ENCODE data around the gene PDLIM1. TPM values are rescaled to one million over a fixed set of nuclear protein-coding genes. Genes with fewer than 3 reads are reported as not detected.

Gene PDLIM1
- total RNA-seq, 1 experiment from 2014 or later: 115 TPM

DNA sequence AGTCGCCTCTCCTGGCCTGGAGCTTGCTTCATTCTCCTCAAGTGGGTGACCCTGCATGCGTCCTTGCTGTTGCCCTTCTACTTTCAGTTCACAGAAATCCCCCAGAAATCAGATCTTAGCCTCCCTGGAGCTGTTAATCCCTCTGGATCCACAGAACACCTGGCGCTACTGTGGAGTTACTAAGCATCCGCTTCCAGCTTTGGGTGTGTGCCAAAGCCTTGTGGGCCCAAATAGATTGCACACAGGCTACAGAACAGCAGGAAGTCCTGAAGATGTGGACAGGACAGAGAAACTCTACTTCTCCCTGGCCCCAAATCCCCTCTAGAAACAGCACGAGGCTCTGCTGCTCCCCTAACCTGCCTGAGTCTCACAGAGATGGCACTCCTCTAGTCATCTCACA, 36.6 kb upstream of the PDLIM1 start:
- H4K5ac ChIP-seq (ENCODE audit: insufficient read length, low read depth, low read length): no peak overlapping the region
- no peaks in the 10 kb centered on the region for H3K4me1 ChIP-seq (ENCODE audit: insufficient read depth, low read length)
- H3K14ac ChIP-seq (ENCODE audit: insufficient read depth, low read length): no peak overlapping the region
- no peak overlapping the region for H3K4me2 ChIP-seq (ENCODE audit: insufficient read depth, insufficient read length, low read length)
- no peaks in the 10 kb centered on the region for H3K27me3 ChIP-seq (ENCODE audit: insufficient read depth, low read length)
- TF ChIP-seq, protein P1, sequence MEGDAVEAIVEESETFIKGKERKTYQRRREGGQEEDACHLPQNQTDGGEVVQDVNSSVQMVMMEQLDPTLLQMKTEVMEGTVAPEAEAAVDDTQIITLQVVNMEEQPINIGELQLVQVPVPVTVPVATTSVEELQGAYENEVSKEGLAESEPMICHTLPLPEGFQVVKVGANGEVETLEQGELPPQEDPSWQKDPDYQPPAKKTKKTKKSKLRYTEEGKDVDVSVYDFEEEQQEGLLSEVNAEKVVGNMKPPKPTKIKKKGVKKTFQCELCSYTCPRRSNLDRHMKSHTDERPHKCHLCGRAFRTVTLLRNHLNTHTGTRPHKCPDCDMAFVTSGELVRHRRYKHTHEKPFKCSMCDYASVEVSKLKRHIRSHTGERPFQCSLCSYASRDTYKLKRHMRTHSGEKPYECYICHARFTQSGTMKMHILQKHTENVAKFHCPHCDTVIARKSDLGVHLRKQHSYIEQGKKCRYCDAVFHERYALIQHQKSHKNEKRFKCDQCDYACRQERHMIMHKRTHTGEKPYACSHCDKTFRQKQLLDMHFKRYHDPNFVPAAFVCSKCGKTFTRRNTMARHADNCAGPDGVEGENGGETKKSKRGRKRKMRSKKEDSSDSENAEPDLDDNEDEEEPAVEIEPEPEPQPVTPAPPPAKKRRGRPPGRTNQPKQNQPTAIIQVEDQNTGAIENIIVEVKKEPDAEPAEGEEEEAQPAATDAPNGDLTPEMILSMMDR (conservative IDR thresholded peaks at IDR 0.05): no peak
- no peak overlapping the region for H3K56ac ChIP-seq (ENCODE audit: insufficient read length, low read depth, low read length)
- no peak overlapping the region for H2BK5ac ChIP-seq (ENCODE audit: insufficient read length, low read length)
- H3K27me3 Mint-ChIP-seq (ENCODE audit: low read depth): peaks cover 18% of the 10 kb centered on the region
- H2AFZ ChIP-seq (ENCODE audit: low read length): no peak overlapping the region
- H3K4me1 Mint-ChIP-seq: peaks cover 22 to 27% of the 10 kb centered on the region in 2 experiments
- no peaks in the 10 kb centered on the region for H3K79me2 ChIP-seq (ENCODE audit: insufficient read depth, low read length)
- H3K9ac ChIP-seq (ENCODE audit: extremely low read depth, insufficient read length, low read length): no peak overlapping the region
- H3K9me3 ChIP-seq (ENCODE audit: control insufficient read depth, low read depth, low read length): no peaks in the 10 kb centered on the region
- peaks cover 0 to 9% (median 3%) of the 10 kb centered on the region in 3 experiments; a peak in 4 of 7 replicates for H3K36me3 Mint-ChIP-seq (ENCODE audit: insufficient read depth in 1 of 3, low read depth in 3 of 3)
- no peaks in the 10 kb centered on the region for H3K9me3 Mint-ChIP-seq
- H3K4me3 Mint-ChIP-seq: no peak overlapping the region
- no peak overlapping the region for H3K18ac ChIP-seq (ENCODE audit: insufficient read length, low read depth, low read length)
- H4K8ac ChIP-seq (replicated peaks; ENCODE audit: insufficient read length, low read depth, low read length): no peak overlapping the region
- H3K79me1 ChIP-seq (ENCODE audit: insufficient read depth, low read depth, low read length, poor library complexity, severe bottlenecking): no peaks in the 10 kb centered on the region
- H2BK120ac ChIP-seq (ENCODE audit: low read depth, low read length, poor library complexity, severe bottlenecking): no peak overlapping the region
- no peak overlapping the region for H4K91ac ChIP-seq (ENCODE audit: insufficient read length, low read depth, low read length)
- H3K23ac ChIP-seq (ENCODE audit: insufficient read length, low read depth, low read length): no peak overlapping the region
- H3T11ph ChIP-seq (ENCODE audit: low read length): no peak overlapping the region
- H3K27ac Mint-ChIP-seq: no peak overlapping the region
- H2BK12ac ChIP-seq (ENCODE audit: insufficient read length, low read depth, low read length): no peak overlapping the region
- no peaks in the 10 kb centered on the region for H4K20me1 ChIP-seq (ENCODE audit: control insufficient read depth, insufficient read depth, insufficient read length)
- H3K4ac ChIP-seq (ENCODE audit: low read depth, low read length): no peak overlapping the region
- no peak for DNase-seq
- no peak overlapping the region for H3K27ac ChIP-seq (ENCODE audit: insufficient read length, low read depth, low read length)
- H2AK5ac ChIP-seq (ENCODE audit: insufficient read length, low read length): no peak overlapping the region
- no peak overlapping the region for H2BK15ac ChIP-seq (ENCODE audit: low read depth, low read length)
- no CpG with 5 or more reads among the region's 5 CpGs for WGBS (ENCODE audit: extremely low coverage, insufficient read length, low lambda C conversion rate)
- H3K23me2 ChIP-seq (ENCODE audit: insufficient read length, low read depth, low read length, poor library complexity, severe bottlenecking): no peaks in the 10 kb centered on the region
- no peak overlapping the region for H2BK20ac ChIP-seq (ENCODE audit: low read depth, low read length, poor library complexity, severe bottlenecking)
